Fibroblast of lung (primary cell): Measurements from ENCODE around the gene TMEM272.

ENCODE experiments used
- CTCF ChIP-seq, 2 donors: IDR thresholded peaks in 1 of 2; conservative IDR thresholded peaks in 1 of 2; 1 replicate in 1 of 2; 2 replicates in 1 of 2; pipeline ENCODE4 v1.5.1; 2011 to 2012; ENCODE audit warnings: low read length in 2 of 2, control low read depth in 1 of 2, inconsistent platforms in 1 of 2, low read depth in 1 of 2, mild to moderate bottlenecking in 1 of 2
- EZH2 ChIP-seq: IDR thresholded peaks from 2 replicates; pipeline ENCODE4 v1.5.1; 2012; ENCODE audit warnings: low read length, control low read depth, mild to moderate bottlenecking; ENCODE audit errors: missing control alignments

DNA sequence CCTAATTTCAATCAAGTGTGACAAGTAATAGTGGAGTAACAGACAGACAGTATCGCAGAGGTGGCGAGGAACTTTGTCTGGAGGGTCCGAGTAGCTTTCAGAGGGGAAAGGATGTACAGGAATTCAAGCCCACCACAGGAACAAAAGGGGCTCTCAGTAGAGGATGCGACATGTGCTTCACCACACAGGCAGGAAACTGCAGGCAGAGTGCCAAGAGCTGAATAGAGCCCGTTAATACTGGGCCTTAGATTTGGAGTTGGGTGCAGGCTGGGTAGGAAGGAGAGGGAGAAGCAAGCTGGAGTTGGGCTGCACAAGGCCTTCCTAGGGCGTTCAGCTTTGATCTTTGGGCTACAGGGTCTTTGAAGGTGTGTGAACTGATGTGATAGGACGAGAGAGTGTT lies 18.0 kb upstream of the TMEM272 start:
- no peak for TF ChIP-seq CTCF (conservative IDR thresholded peaks at IDR 0.05 in 1 of 2, IDR thresholded peaks at IDR 0.05 in 1 of 2; ENCODE audit: low read depth in 1 of 2, low read length in 2 of 2)
- no peak for TF ChIP-seq EZH2
